Endothelial cell of umbilical vein (primary cell): Measurements from ENCODE around the gene TGDS. TPM values are rescaled to one million over a fixed set of nuclear protein-coding genes. Genes with fewer than 3 reads are reported as not detected.

ENCODE experiments used
- BruUV-seq: library from RNA; stranded (reverse); fragments of 400-500 nt; replicated peaks from 2 replicates; lab custom pipeline; 2021; lab: Mats Ljungman, UMichigan
- CTCF ChIA-PET: fragments of 300-600, 350-600 bp; sonication (Branson Sonifier 250); formaldehyde crosslinking; loops from one replicate; lab custom pipeline; 2021; ENCODE audit warnings: antibody characterized with exemption, inconsistent platforms; lab: Charles Lee
- POLR2A ChIA-PET: fragments of 300-600, 350-600 bp; sonication (Branson Sonifier 250); formaldehyde crosslinking; loops from one replicate; lab custom pipeline; 2021; ENCODE audit warnings: antibody characterized with exemption, inconsistent platforms; lab: Charles Lee
- DNase-seq: peaks from one replicate; pipeline ENCODE4 v3.0.0-alpha.2; 2011; ENCODE audit warnings: low read depth, low spot score
- FAIRE-seq: peaks from 2 replicates; lab custom pipeline; 2011; peaks lifted over from hg19 to GRCh38; lab: Jason Lieb, UNC
- H2AFZ ChIP-seq: 2 replicates; pipeline ENCODE4 v1.6.0; 2012; ENCODE audit warnings: low read depth, low read length, control low read depth, inconsistent platforms
- H3K27ac ChIP-seq: 2 replicates; pipeline ENCODE4 v1.5.1; 2011; ENCODE audit warnings: low read depth, mild to moderate bottlenecking, control low read depth, low read length, moderate library complexity; ENCODE audit not compliant: insufficient read depth
- H3K27me3 ChIP-seq, 2 experiments: 2 replicates each; pipeline versions ENCODE4 v1.6.0 to v1.6.1; 2011; ENCODE audit warnings: low read length in 2 of 2, mixed read lengths in 1 of 2; ENCODE audit not compliant: control insufficient read depth in 2 of 2, insufficient read depth in 2 of 2
- H3K36me3 ChIP-seq, 2 experiments: 2 replicates in 1 of 2; 3 replicates in 1 of 2; pipeline ENCODE4 v1.5.1; 2011; ENCODE audit warnings: low read length in 2 of 2, mild to moderate bottlenecking in 1 of 2, moderate library complexity in 1 of 2; ENCODE audit not compliant: control insufficient read depth in 2 of 2, insufficient read depth in 2 of 2; ENCODE audit errors: extremely low read depth in 1 of 2
- H3K4me1 ChIP-seq: 3 replicates; pipeline ENCODE4 v1.5.1; 2011; ENCODE audit warnings: mild to moderate bottlenecking, low read length; ENCODE audit not compliant: control insufficient read depth, insufficient read depth; ENCODE audit errors: extremely low read depth
- H3K4me2 ChIP-seq: 2 replicates; pipeline ENCODE4 v1.6.1; 2011; ENCODE audit warnings: low read length, control low read depth, mixed read lengths; ENCODE audit not compliant: insufficient read depth
- H3K4me3 ChIP-seq, 3 experiments: fragments of 200-600 bp in 1 of 3; sonication (generic), shearing (Covaris generic) in 1 of 3; replicated peaks in 1 of 3; 2 replicates each; pipeline ENCODE4 v1.5.1; 2011 to 2016; ENCODE audit warnings: control low read depth in 3 of 3, low read length in 3 of 3, mild to moderate bottlenecking in 2 of 3, inconsistent platforms in 1 of 3, low read depth in 1 of 3, moderate library complexity in 1 of 3; ENCODE audit not compliant: insufficient read depth in 1 of 3
- H3K79me2 ChIP-seq: 2 replicates; pipeline ENCODE4 v1.6.0; 2012; ENCODE audit warnings: low read length, inconsistent platforms; ENCODE audit not compliant: control insufficient read depth, insufficient read depth
- H3K9ac ChIP-seq: replicated peaks from 2 replicates; pipeline ENCODE3; 2011; ENCODE audit warnings: low read length, control low read depth; ENCODE audit not compliant: insufficient read depth; ENCODE audit errors: extremely low read depth
- H3K9me1 ChIP-seq: replicated peaks from 3 replicates; pipeline ENCODE4 v1.6.0; 2011; ENCODE audit warnings: mild to moderate bottlenecking, low read length; ENCODE audit not compliant: control insufficient read depth, insufficient read depth; ENCODE audit errors: extremely low read depth
- H3K9me3 ChIP-seq: replicated peaks from 2 replicates; pipeline ENCODE4 v1.5.1; 2012; ENCODE audit warnings: low read length, inconsistent platforms; ENCODE audit not compliant: control insufficient read depth, insufficient read depth
- H4K20me1 ChIP-seq: replicated peaks from 2 replicates; pipeline ENCODE3; 2011; ENCODE audit warnings: mild to moderate bottlenecking, low read length; ENCODE audit not compliant: control insufficient read depth, insufficient read depth; ENCODE audit errors: extremely low read depth
- EZH2 ChIP-seq: IDR thresholded peaks from 2 replicates; pipeline ENCODE4 v1.6.1; 2012; ENCODE audit warnings: borderline replicate concordance, low read depth, mild to moderate bottlenecking, moderate library complexity, low read length, inconsistent platforms; ENCODE audit not compliant: severe bottlenecking
- FOS ChIP-seq: IDR thresholded peaks from 2 replicates; pipeline ENCODE4 v1.6.1; 2011; ENCODE audit warnings: mild to moderate bottlenecking, low read length, moderate library complexity, borderline replicate concordance; ENCODE audit not compliant: insufficient read depth
- GATA2 ChIP-seq: IDR thresholded peaks from 2 replicates; pipeline ENCODE4 v1.7.0; 2011; ENCODE audit warnings: low read depth, mild to moderate bottlenecking, moderate library complexity, mixed read lengths, low read length; ENCODE audit not compliant: insufficient read length, insufficient read depth
- JUN ChIP-seq: IDR thresholded peaks from 2 replicates; pipeline ENCODE4 v1.6.1; 2011; ENCODE audit warnings: borderline replicate concordance, low read depth; ENCODE audit not compliant: insufficient read length, insufficient read depth
- MYC ChIP-seq: IDR thresholded peaks from one replicate; pipeline ENCODE4 v1.6.1; 2011; ENCODE audit warnings: mild to moderate bottlenecking, low read depth, low read length
- POLR2A ChIP-seq: IDR thresholded peaks from 2 replicates; pipeline ENCODE4 v1.6.1; 2012; ENCODE audit warnings: low read depth, mild to moderate bottlenecking, control low read depth, low read length
- POLR2AphosphoS5 ChIP-seq: IDR thresholded peaks from 2 replicates; pipeline ENCODE4 v1.6.1; 2012; ENCODE audit warnings: low read depth, mild to moderate bottlenecking, control low read depth, low read length, moderate library complexity; ENCODE audit not compliant: insufficient read depth
- dilution Hi-C: fragments of 300-500 bp; cut with MboI; formaldehyde crosslinking; loops from one replicate; pipeline ENCODE4 v1.15.0; 2019; ENCODE audit warnings: low sequenced_read_pairs; ENCODE audit not compliant: extremely low pct_ligation_motif_present
- intact Hi-C: fragments of 100-400 bp; cut with micrococcal nuclease; formaldehyde crosslinking; loops from one replicate; pipeline ENCODE4 v1.10.0; 2022
- polyA plus RNA-seq, 4 experiments: library from polyadenylated mRNA; depleted of rRNA in 3 of 4; stranded (reverse) in 3 of 4; unstranded in 1 of 4; fragments of >200 nt; gene quantifications; 2 replicates each; pipeline versions ENCODE4 v1.2.1 to v1.2.3, GENCODE V29; 2011 to 2012; ENCODE audit warnings: missing spikeins in 1 of 4
- total RNA-seq: library from RNA; stranded (reverse); gene quantifications from 2 replicates; pipeline ENCODE4 v1.2.3, GENCODE V29; 2021
- TF ChIP-seq, protein P1 (sequence below), 2 donors: IDR thresholded peaks; 1 replicate in 1 of 2; 2 replicates in 1 of 2; pipeline ENCODE4 v1.5.1; 2011; ENCODE audit warnings: low read length in 2 of 2, mild to moderate bottlenecking in 2 of 2, moderate library complexity in 2 of 2, control low read depth in 1 of 2, inconsistent platforms in 1 of 2, low read depth in 1 of 2; ENCODE audit not compliant: insufficient read depth in 1 of 2; ENCODE audit errors: extremely low read depth in 1 of 2
- TF ChIP-seq, protein P2 (sequence below): IDR thresholded peaks from 2 replicates; pipeline ENCODE4 v1.6.1; 2011; ENCODE audit not compliant: insufficient read depth, insufficient read length

The TGDS gene
- total and polyA plus RNA-seq, 2 donors (not counting 3 experiments of a cell fraction or from before 2014, with no cell fraction given), result 7.3 to 9.3 TPM

DNA sequence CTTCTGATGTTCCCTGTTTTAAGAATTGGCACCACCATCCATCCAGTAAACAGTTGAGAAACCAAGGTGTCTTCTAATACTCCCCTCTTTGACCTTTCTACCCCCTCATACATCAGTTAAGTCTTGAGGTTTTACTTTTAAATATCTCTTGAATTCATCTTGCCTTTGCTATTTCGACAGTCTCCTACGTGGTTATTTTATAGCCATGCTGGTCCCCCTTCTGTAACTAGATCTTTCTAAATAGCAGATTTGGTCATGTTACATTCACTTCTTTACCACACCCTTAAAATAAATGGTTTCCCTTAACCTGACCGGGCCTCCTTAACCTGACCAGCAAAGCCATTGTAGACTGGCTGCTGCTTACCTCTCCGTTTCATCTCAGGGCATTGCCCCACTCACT, 11.1 kb upstream of the TGDS start:
- Histone ChIP-seq H4K20me1 (peaks cover 2% of the 10 kb centered on the region), H3K9me3 (no peaks in the 10 kb centered on the region), H3K4me2 (no peak overlapping the region), H3K4me1 (peaks cover 9% of the 10 kb centered on the region), H2AFZ (no peak overlapping the region), H3K27me3 (no peaks in the 10 kb centered on the region), H3K9ac (no peak overlapping the region), H3K4me3 (no peak overlapping the region), H3K36me3 (peaks cover 5 to 11% of the 10 kb centered on the region in 2 experiments), H3K27ac (no peak overlapping the region), H3K9me1 (no peaks in the 10 kb centered on the region), H3K79me2 (peaks cover 27% of the 10 kb centered on the region)
- DNase-seq, result no peak
- FAIRE-seq, result no peak
- CTCF ChIA-PET, result interaction anchor here (1.5 to 8.3 kb wide), 2 partner anchors 9 to 13 kb away, joined by 4 to 57 read pairs; no protein-coding TSS in a partner anchor
- POLR2A ChIA-PET, result no interaction called here
- TF ChIP-seq FOS, result no peak
- TF ChIP-seq EZH2, result no peak
- no peak for TF ChIP-seq POLR2A
- no peak for TF ChIP-seq JUN
- no peak for TF ChIP-seq GATA2
- TF ChIP-seq, protein P1, sequence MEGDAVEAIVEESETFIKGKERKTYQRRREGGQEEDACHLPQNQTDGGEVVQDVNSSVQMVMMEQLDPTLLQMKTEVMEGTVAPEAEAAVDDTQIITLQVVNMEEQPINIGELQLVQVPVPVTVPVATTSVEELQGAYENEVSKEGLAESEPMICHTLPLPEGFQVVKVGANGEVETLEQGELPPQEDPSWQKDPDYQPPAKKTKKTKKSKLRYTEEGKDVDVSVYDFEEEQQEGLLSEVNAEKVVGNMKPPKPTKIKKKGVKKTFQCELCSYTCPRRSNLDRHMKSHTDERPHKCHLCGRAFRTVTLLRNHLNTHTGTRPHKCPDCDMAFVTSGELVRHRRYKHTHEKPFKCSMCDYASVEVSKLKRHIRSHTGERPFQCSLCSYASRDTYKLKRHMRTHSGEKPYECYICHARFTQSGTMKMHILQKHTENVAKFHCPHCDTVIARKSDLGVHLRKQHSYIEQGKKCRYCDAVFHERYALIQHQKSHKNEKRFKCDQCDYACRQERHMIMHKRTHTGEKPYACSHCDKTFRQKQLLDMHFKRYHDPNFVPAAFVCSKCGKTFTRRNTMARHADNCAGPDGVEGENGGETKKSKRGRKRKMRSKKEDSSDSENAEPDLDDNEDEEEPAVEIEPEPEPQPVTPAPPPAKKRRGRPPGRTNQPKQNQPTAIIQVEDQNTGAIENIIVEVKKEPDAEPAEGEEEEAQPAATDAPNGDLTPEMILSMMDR (IDR thresholded peaks at IDR 0.05; ENCODE audit: extremely low read depth in 1 of 2, insufficient read depth in 1 of 2, low read depth in 1 of 2, low read length in 2 of 2), result no peak
- TF ChIP-seq POLR2AphosphoS5, result no peak
- TF ChIP-seq, protein P2, sequence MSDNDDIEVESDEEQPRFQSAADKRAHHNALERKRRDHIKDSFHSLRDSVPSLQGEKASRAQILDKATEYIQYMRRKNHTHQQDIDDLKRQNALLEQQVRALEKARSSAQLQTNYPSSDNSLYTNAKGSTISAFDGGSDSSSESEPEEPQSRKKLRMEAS, result no peak
- no peak for TF ChIP-seq MYC
- intact Hi-C loops, result no loop called here
- BruUV-seq, result no TSS peak
- dilution Hi-C loops, result no loop called here
